Measurements from ENCODE around the gene MCCC1.
"Not testable (repeated sequence)": the region's sequence is repeated elsewhere in the genome, so short reads cannot be mapped to it uniquely, and the experiment has no call there.

MCCC1 gene

GRCh38 chr3:183101040-183101439 lies 1.7 kb upstream of the MCCC1 start:
- DNase-seq = not testable (repeated sequence)

GRCh38 chr3:183100376-183100775 lies 1.1 kb upstream of the MCCC1 start:
- no peak for DNase-seq

GRCh38 chr3:183099838-183100204 lies 525 bp upstream of the MCCC1 start:
- no peak for DNase-seq

- peak in 1 of 2 donors; percentile 19 for DNase-seq
Measured at GRCh38 chr3:183098536-183099025, 715 bp downstream of the MCCC1 start.

GRCh38 chr3:183094711-183095110 lies 4.6 kb downstream of the MCCC1 start:
- DNase-seq = no peak

- no peak for DNase-seq
Measured at GRCh38 chr3:183092256-183092655, 7.0 kb downstream of the MCCC1 start.

GRCh38 chr3:183087184-183087583 lies 12.1 kb downstream of the MCCC1 start:
- no peak for DNase-seq

- DNase-seq = peak in 1 of 2 donors; percentile 30
Measured at GRCh38 chr3:183085634-183086390, 13.5 kb downstream of the MCCC1 start.

GRCh38 chr3:183082355-183082915 lies 16.9 kb downstream of the MCCC1 start:
- DNase-seq = no peak

- DNase-seq = no peak
Measured at GRCh38 chr3:183081459-183082183, 17.7 kb downstream of the MCCC1 start.

GRCh38 chr3:183080628-183081027 lies 18.7 kb downstream of the MCCC1 start:
- DNase-seq = no peak

- no peak for DNase-seq
Measured at GRCh38 chr3:183074881-183075280, 24.4 kb downstream of the MCCC1 start.

- DNase-seq = no peak
Measured at GRCh38 chr3:183074261-183074660, 25.0 kb downstream of the MCCC1 start.

GRCh38 chr3:183073839-183074238 lies 25.5 kb downstream of the MCCC1 start:
- no peak for DNase-seq

GRCh38 chr3:183070892-183071291 lies 28.4 kb downstream of the MCCC1 start:
- no peak for DNase-seq

GRCh38 chr3:183069086-183069485 lies 30.2 kb downstream of the MCCC1 start:
- no peak for DNase-seq

GRCh38 chr3:183066891-183067290 lies 32.4 kb downstream of the MCCC1 start:
- DNase-seq = not testable (repeated sequence)

GRCh38 chr3:183064475-183064874 lies 34.8 kb downstream of the MCCC1 start:
- no peak for DNase-seq

GRCh38 chr3:183061391-183062172 lies 37.7 kb downstream of the MCCC1 start:
- DNase-seq = no peak

- no peak for DNase-seq
Measured at GRCh38 chr3:183058351-183058750, 40.9 kb downstream of the MCCC1 start.

GRCh38 chr3:183050706-183051105 lies 48.6 kb downstream of the MCCC1 start:
- no peak for DNase-seq

- no peak for DNase-seq
Measured at GRCh38 chr3:183046883-183047282, 52.4 kb downstream of the MCCC1 start.
